HuH-7 (cell line): ENCODE results near the gene CENPB.
A peak's percentile ranks its signal among the peaks of the same experiment; 100 is the strongest.

ENCODE experiments used
- DNase-seq: peaks from one replicate; pipeline ENCODE4 v3.0.0; 2011; ENCODE audit warnings: low spot score

CENPB gene

GRCh38 chr20:3766422-3767109 is 20.0 kb downstream of the CENPB start:
- DNase-seq, result no peak

- DNase-seq, result no peak
These were observed 21.2 kb downstream of the CENPB start for GRCh38 chr20:3765171-3765882.

- no peak for DNase-seq
These were observed 21.9 kb downstream of the CENPB start for GRCh38 chr20:3764659-3765058.

GRCh38 chr20:3763671-3764601 is 22.6 kb downstream of the CENPB start:
- DNase-seq, result no peak

- no peak for DNase-seq
These were observed 25.7 kb downstream of the CENPB start for GRCh38 chr20:3760655-3761348.

- no peak for DNase-seq
These were observed 26.7 kb downstream of the CENPB start for GRCh38 chr20:3759884-3760283.

GRCh38 chr20:3759316-3759823 is 27.2 kb downstream of the CENPB start:
- no peak for DNase-seq

GRCh38 chr20:3758566-3758965 is 28.0 kb downstream of the CENPB start:
- DNase-seq, result no peak

GRCh38 chr20:3757268-3757667 is 29.3 kb downstream of the CENPB start:
- DNase-seq, result no peak

- DNase-seq, result no peak
These were observed 30.6 kb downstream of the CENPB start for GRCh38 chr20:3755814-3756480.

- DNase-seq, result no peak
These were observed 31.3 kb downstream of the CENPB start for GRCh38 chr20:3755269-3755668.

- DNase-seq, result no peak
These were observed 32.3 kb downstream of the CENPB start for GRCh38 chr20:3754276-3754630.

- no peak for DNase-seq
These were observed 32.9 kb downstream of the CENPB start for GRCh38 chr20:3753501-3754275.

- DNase-seq, result peak; percentile 99
These were observed 33.4 kb downstream of the CENPB start for GRCh38 chr20:3753098-3753497.

- DNase-seq, result no peak
These were observed 34.2 kb downstream of the CENPB start for GRCh38 chr20:3752386-3752759.

GRCh38 chr20:3751675-3752385 is 34.7 kb downstream of the CENPB start:
- DNase-seq, result no peak

- no peak for DNase-seq
These were observed 35.2 kb downstream of the CENPB start for GRCh38 chr20:3751305-3751674.

- DNase-seq, result peak; percentile 96
These were observed 36.6 kb downstream of the CENPB start for GRCh38 chr20:3749689-3750531.

- DNase-seq, result no peak
These were observed 37.4 kb downstream of the CENPB start for GRCh38 chr20:3749087-3749688.
